H54 (cell line): ENCODE measurements around the gene MACIR.
A peak's percentile ranks its signal among the peaks of the same experiment; 100 is the strongest.
"Not testable (repeated sequence)": the region's sequence is repeated elsewhere in the genome, so short reads cannot be mapped to it uniquely, and the experiment has no call there.

Source experiments
- DNase-seq: peaks from one replicate; pipeline ENCODE4 v3.0.0; 2011; ENCODE audit warnings: low spot score, mixed read lengths; ENCODE audit not compliant: insufficient read length
- FAIRE-seq: peaks from 3 replicates; lab custom pipeline; 2011; peaks lifted over from hg19 to GRCh38; lab: Jason Lieb, UNC
- POLR2A ChIP-seq: IDR thresholded peaks from 2 replicates; pipeline ENCODE4 v1.6.1; 2011; ENCODE audit warnings: low read depth, mild to moderate bottlenecking, low read length

MACIR gene, protein sequence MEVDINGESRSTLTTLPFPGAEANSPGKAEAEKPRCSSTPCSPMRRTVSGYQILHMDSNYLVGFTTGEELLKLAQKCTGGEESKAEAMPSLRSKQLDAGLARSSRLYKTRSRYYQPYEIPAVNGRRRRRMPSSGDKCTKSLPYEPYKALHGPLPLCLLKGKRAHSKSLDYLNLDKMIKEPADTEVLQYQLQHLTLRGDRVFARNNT

DNA sequence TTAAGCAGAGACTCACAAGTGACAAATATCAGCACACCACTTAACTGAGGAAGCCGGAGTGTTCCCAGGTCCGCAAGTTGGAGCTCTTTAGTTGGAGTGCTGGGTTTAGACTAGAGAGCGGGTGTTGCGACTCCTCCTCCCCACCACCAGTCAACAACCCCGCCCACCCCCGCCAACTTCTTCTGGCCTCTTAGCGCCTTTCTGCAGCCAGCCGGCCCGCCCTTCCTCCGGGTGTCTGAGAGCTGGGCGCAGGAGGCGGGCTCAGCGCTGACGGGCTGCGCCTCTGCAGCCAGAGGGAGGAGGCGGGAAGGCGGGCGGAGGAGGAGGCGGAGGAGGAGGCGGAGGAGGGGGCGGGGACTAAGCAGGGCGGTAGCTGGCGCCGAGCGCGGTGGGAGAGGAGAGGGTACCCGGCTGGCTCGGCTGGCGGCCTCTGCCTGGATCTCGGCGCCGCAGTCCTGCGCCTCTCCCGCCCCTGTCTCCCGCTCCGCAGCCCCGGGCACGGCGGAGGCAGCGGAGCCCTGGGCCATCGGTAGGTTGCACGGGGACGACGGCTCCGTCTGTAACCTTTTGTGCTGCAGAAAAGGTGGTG, at the start of gene MACIR:
TSS of gene MACIR (plus strand) at position 396 of the 589 bp plus-strand sequence. CDS start 17,157 bp downstream, outside the sequence.
- DNase-seq (peak; percentile 83), FAIRE-seq (peak; percentile 78)
- TF ChIP-seq POLR2A: peak; percentile 94

DNA sequence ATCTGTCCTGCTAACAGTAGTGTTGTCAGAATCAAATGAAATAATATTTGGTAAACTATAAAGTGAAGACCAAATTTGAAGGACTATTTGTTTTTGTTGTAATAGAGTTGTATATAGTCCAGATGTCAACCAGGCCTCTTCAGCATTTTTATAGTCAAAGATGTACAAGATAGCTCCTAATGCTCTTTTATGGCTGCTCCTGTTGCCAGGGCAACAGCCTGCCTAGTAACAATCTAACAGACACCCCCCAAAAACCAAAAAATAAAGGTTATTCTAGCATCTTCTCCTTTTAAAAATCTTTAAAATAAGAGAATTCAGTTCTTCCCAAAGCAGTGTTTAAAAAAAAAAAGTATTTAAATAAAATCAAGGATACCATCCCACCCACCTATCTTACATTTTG, 49.5 kb upstream of the MACIR start:
- FAIRE-seq (no peak), DNase-seq (no peak)

GRCh38 chr5:103210952-103211351, 47.6 kb upstream of the MACIR start:
- no peak for FAIRE-seq
- DNase-seq: no peak
- no peak for TF ChIP-seq POLR2A

More for the DNA sequence above, 49.5 kb upstream of the MACIR start:
- TF ChIP-seq POLR2A: no peak

DNA sequence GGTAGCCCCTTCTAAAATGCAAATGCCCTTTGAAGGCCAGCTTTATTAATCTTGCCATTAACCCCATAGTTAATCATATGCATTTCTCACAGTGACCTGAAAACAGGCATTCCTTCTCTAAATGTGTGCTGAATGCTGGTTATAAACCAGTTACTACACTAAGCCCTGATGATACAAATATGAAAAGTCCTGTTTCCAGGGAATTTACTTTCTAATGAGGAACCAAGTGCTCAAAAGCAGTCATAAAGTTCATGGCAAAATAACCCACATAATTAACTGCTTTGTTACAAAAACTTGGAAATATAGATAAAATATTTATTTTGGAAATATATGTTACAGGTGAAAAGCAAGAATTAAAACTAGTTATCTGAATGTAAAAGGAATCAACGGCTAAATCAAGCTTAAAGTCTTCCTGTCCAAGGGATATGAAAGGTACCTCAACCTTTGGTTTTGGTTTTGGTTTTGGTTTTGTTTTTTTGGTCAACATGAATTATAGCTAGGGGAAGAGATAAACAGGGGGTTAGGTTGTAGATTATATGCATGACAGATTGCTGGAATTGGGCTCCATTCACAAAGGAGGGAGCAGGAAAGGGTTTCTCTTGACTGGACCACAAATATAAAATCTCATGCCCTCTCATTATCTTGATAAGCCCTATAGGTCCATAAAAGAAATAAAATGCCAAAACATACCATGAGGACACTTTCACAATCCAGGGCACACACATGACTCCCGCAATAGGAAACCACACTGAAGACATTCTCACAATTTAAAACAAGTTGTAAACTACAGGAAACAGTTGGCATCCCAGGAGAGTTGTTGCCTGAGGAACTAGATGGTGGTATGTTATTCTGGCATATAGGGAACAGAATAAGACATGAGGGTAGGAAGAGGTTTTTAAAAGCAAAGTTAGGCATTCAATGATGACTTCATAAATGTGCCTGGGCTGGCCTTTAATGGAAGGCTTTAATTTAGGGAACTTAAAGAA, 46.7 kb upstream of the MACIR start:
- peak; percentile 48 for FAIRE-seq
- no peak for DNase-seq
- no peak for TF ChIP-seq POLR2A

- DNase-seq (no peak), FAIRE-seq (peak; percentile 60)
- no peak for TF ChIP-seq POLR2A
Measured at GRCh38 chr5:103216137-103216536, 42.4 kb upstream of the MACIR start.

DNA sequence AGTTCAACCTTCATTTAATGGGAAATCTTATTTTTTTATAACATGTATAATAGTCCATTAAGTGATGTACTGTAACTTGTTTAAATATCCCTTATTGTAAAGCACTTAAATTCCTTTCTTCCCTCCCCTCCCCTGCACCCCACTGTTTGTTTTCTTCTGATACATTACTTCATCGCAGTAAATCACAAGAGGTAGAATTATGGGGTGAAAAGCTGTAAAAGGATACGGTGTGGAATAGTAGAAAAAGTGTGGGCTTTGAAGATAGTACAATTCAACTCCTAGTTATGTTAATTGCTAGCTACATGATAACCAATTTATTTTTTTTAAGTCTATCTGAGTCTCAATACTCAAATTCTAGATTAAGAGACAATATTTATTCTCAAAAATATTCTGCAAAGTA, 41.9 kb upstream of the MACIR start:
- no peak for DNase-seq
- TF ChIP-seq POLR2A: no peak
- FAIRE-seq: no peak

DNA sequence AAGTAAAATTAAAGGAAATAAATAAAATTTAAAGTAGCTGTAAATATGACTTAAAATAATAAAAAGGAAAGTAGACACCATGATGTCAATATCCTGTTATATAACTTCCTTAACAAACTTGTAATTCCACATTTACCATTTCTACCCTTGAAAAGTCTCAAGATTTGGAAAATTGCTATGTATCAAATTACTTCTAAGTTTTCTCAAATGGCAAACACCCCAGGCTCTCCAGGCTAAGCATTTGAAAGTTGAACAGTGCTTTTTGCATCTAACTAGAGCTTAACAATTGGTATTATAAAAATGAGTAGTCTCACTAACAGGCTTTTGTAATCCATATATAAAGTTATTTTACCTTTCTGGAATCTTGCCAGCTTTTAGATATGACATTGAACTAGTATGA, 41.5 kb upstream of the MACIR start:
- FAIRE-seq: no peak
- no peak for DNase-seq
- no peak for TF ChIP-seq POLR2A

DNA sequence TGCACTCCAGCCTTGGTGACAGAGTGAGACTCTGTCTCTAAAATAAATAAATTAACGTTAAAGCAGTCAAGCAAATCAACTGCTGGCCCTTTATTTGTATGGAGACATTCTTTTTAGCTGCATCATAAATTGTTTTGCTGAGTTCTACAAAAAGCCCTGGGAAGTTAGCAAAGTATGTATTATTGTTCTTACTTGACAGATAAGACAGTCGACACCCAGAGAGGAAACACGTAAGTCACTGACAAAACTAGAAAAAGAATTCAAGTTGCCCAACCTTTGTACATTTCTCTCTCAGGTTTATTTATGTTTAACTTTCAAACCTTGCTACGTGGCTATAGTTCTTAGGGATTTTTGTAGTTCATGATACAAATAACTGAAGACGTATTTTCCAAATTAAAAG, 40.4 kb upstream of the MACIR start:
- no peak for DNase-seq
- no peak for FAIRE-seq
- TF ChIP-seq POLR2A: no peak

DNA sequence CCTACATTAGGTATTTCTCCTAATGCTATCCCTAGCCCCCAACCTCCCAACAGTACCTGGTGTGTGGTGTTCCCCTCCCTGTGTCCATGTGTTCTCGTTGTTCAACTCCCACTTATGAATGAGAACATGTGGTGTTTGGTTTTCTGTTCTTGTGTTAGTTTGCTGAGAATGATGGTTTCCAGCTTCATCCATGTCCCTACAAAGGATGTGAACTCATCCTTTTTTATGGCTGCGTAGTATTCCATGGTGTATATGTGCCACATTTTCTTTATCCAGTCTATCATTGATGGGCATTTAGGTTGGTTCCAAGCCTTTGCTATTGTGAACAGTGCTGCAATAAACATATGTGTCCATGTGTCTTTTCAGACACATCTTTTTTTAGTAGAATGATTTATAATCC, 39.5 kb upstream of the MACIR start:
- not testable (repeated sequence) for FAIRE-seq, DNase-seq

DNA sequence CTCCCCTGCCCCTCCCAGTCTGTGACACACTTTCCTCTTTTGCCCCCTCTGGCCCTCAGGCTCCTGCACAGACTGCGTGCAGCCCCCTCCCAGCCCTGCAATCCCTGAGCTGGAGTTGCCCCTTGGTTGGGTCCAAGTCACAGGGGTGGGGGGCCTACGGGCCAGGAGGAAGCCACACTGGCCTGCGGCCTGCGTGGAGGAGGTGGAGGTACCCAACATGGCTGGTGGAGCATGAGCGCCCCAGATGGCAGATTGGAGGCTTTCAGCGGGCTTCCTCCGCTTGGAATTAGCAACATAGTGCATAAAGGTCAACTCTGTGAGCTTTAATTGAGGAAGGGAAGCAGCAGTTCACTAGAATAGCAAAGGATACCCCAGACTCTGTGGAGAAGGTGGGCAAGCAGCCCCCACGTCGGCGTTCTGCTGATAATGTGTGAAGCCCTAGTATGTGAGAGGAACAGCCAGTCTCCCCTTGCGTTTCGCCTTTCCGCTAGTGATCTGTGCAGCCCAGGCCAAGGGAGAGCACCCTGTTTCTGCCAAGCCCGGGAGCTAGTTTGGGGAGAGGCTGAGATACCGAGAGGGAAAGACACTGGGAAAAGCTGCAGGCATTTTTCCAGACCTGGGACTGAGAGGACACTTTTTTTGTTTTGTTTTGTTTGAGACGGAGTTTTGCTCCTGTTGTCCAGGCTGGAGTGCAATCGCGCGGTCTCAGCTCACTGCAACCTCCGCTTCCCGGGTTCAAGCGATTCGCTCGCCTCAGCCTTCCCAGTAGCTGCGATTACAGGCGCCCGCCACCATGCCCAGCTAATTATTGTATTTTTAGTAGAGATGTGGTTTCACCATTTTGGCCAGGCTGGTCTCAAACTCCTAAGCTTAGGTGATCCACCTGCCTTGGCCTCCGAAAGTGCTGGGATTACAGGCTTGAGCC, 35.3 kb upstream of the MACIR start:
- no peak for TF ChIP-seq POLR2A
- no peak for FAIRE-seq
- DNase-seq: no peak

GRCh38 chr5:103224118-103224893, 34.3 kb upstream of the MACIR start:
- peak; percentile 98 for FAIRE-seq
- no peak for TF ChIP-seq POLR2A
- peak; percentile 20 for DNase-seq

- TF ChIP-seq POLR2A: no peak
- no peak for DNase-seq
- FAIRE-seq: no peak
Measured at GRCh38 chr5:103224894-103225246, 33.7 kb upstream of the MACIR start.
